COLO668 (cell line): ENCODE measurements around the gene PDZRN4.

Experiments
- DNase-seq: peaks from one replicate; lab custom pipeline; 2025; ENCODE audit not compliant: unreplicated experiment; lab: John Stamatoyannopoulos, UW

PDZRN4 gene

DNA sequence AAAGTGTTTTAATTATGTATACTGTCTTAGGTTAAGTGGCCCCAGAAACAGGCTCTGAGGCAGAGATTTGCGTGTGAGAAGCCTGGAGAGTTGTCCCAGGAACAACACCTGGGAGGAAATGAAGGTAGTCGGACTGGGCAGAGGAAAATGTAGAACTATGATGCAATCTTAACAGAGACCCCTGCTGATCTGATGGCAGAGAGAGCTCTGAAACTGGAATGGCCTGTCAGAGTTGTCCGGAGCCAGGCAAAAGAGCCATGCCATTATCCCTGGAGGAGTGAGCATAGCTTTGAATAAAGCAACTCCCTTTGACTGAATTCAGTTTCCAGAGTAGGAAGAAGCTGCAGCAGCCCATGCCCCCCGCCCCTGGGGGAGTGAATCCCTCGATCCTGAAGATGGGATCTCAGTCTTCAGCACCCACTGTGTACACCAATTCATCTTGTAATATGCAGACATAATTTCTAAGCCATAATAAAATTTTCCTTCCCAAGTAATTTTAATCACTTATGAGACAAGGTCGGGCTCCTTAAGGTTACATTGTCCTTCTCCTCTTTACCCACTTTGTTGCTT, 264.8 kb downstream of the PDZRN4 start:
- no peak for DNase-seq

DNA sequence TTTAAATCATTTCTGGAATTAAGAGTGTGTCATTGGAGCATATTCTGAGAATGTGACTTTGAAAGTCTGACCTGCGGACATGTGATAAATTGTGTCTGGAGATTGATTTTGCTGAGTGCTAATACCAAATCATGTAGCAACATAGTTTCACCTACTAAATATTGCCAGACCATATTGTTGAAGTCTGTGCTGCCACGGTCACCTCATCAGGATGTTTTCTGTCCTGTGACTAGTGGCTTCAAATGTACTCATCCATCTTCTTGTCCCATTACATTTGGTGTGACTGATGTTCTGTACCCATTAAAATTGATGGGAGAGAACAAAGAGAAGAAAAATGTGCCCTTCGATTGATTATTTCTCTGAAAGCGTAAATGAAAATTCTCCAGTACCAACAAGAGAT, 265.3 kb downstream of the PDZRN4 start:
- no peak for DNase-seq

DNA sequence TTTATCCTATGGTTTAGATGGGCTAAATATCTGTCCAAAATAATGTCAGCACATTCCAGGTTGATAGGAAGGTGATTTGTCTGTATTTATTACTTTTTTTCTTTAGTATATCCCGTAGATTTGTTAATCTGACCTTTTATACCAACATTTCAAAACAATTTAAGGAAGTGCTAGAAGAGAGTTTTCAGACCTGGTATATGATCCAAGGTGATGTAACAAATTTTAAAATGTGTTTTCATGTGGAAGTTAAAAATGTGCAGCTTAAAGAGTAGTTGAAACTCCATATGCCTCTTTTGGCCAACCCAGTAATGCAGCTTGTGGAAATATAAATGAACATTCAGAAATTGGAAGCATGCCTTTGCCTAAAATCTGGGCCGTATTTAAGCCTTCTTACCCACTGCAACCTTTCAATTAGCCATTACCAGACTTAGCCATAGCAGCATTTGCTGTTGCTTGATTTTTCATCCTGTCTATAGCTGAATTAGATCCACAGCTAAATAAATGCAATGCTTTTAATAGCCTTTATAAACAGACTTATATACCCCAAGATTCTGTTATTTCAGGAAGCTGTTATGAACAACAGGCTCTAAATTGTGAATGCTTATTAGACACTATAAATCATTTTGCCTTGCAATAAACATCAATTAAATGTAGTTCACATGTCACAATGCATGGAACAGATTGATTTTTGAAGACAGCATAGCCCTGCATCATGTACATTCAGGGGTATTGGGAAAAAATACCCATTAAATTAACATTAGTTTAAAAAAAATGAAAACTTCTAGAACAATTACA, 271.2 kb downstream of the PDZRN4 start:
- DNase-seq, result no peak

DNA sequence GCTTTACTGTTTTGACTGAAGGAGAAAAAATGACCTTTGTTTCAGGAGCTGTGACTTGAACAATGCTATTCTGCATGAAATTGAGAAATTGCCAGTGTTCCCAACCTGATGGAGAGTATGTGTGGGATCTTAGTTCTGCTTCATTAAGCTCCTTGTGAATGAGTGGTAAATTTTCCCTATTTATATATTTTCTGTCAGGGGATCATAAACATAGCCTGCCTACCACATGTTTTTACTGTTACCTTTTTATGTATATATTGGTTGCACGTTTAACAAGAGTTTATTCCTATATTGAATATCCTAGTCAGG, 271.7 kb downstream of the PDZRN4 start:
- DNase-seq, result no peak

DNA sequence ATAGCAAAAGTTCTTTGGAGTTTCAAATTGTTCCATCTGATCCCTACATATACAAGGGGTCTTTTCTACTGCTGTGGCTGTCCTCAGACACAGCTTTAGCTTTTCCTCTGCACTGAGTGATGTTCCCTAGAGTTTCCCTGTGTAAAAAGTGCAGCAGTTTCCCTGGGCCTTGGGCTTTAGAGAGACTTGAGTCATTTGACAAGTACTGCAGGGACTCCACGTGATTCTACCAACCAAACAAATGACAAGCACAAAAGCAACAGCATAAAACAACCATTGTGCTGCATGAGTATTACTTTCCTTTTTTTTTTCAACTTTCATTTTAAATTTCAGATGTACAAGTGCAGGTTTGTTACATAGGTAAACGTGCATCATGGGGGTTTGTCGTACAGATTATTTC, 272.8 kb downstream of the PDZRN4 start:
- no peak for DNase-seq

DNA sequence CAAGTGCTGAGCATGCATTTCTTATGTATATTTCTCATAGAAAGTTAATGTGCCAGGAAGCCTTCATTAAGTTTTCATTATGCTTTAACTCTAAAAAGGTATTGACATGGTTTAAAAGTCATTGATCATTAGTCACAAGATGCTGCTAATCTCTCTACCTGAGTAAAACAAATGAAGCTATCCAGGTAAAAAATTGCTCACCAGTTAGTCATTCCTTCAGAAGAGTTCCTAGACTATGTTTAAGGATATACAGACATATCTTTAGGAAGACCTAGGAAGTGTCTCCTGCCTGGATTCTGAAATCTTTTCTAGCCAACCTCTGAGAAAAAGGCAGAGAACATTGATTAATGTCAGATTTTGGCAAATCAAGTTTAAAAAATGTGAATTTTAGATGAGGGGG, 274.2 kb downstream of the PDZRN4 start:
- DNase-seq, result no peak

DNA sequence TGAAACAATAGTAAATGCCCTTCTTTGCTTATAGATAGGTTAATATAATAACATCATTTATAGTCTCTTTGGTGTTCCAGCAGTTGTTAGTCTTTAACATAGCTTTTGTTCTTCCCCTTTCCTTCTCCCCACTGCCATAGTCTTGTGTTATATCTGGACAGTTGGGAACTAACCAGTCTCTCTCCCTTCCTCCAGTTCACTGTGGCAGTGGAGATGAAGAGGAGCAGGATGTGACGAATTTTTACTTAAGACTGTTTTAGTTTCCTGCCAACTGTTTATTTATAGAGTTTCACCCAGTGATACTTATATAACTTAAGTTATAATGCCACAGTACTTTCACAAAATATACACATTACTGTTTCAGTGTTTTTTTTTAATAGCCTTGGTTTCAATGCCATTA, 277.4 kb downstream of the PDZRN4 start:
- no peak for DNase-seq

DNA sequence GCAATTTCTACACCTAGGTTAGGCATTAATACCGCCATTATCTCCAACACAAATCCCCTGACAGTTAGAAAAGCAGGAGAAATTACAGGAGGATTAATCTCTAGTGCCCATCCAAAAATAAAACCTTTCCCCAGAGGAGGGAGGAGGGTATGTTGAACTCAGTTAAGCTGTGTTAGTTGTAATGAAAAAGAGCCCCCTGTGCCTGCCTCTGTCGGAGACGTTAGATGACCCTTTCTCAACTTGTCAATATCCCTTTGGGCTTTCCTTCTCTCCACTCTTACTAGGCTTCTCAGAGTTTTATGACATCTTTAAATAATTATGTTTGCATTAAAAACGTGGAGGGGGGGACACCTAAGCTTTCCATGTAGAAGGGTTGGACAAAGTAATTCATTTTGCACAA, 278.2 kb downstream of the PDZRN4 start:
- DNase-seq, result no peak

DNA sequence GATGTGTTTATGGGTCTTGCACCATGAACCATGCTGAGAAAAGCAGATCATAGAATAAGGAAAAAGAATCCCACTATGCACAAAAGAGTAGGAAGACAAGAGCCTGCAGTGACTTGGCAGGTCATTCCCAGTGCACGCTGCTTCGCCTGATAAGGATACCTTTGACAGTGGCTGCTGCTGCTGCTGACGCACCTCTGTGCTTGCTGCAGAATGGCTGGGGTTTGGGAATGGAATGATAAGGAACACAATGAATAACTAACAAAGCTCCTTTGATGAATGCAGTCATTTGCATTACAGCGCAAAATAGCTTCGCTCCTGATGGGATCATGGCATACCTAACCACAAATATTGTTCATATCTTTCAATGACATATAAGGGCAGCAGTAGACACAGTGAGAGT, 278.7 kb downstream of the PDZRN4 start:
- DNase-seq, result no peak

DNA sequence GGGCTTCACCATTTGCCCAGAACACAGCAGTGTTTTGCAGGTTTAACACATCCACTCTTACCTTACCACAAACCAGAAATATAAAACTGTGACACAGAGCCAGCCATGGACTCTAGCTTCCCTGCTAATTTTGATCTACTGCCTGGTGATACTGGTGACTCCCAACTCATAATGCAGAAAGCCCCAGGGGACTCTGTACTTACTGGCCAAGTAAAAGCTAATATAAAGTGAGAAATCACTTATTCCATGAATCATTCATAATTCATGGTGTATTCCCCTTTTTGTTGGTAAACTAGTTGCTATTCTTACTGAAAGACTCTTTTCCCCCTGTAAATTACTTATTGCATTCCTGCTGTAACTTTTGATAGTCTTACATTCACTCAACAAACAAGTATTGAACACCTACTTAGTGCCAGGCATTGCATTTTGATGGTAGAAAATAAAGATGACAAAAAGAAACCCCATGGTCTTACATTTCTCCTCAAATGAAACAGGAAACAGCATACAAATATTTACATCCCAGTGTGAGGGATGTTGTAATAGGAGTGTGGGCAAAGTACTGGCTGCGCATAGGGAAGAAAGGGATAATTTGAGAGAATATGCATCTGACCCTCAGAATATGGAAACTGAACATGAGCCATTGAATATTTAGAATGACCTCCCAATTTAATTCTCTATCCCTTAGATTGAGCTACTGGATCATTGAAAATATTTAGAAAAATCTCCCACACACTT, 279.6 kb downstream of the PDZRN4 start:
- DNase-seq, result no peak

DNA sequence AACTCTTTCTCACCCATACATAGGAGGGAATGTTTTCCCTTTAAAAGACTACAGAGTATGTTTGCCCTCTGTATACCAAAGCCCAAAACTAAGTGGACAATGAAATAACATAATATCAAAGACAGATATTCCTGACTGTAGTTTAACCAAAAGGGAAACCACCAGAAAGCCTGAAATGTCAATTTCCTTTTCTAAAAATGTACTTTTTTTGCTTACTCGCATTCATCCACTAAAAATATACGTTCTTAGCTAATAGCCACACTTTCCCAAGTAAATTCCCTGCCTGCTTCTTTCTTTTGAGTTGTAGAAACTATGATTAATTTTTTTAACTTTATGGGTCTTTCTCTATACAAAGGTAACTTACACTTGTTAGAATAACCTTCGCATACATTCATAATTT, 280.2 kb downstream of the PDZRN4 start:
- no peak for DNase-seq

DNA sequence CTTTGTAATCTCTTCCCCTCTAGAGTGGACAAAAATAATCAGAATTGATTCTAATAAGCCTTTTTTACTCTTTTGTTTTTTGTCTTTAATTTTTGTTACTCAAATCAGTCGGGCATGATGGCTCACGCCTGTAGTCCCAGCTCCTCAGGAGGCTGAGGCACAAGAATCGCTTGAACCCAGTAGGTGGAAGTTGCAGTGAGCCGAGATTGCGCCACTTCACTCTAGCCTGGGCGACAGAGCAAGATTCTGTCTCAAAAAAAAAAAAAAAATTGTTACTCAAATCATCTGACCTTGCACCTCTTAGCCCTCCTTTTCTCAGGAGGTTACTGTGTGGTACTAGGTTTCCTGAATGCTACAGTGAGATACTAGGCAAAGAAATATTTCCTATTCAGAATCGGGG, 280.6 kb downstream of the PDZRN4 start:
- DNase-seq, result no peak

DNA sequence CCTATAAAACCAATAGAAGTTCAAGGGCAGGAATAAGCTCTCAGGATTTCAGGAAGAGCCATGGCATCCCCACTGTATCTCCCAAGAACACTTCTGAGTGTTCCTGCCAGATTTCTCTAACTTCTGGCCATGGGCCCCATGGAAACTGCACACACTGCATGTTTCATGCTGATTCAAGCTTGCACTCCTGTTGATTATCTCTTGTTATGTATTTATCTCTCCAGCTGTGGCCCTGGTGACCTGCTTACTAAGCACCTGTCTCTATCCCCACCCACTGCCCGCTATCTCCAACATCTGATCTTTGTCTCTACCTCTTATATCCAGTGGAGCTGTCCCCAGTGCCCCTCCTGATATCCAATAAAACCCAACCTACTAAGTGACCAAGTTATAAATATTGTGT, 285.3 kb downstream of the PDZRN4 start:
- DNase-seq, result peak; percentile 7

DNA sequence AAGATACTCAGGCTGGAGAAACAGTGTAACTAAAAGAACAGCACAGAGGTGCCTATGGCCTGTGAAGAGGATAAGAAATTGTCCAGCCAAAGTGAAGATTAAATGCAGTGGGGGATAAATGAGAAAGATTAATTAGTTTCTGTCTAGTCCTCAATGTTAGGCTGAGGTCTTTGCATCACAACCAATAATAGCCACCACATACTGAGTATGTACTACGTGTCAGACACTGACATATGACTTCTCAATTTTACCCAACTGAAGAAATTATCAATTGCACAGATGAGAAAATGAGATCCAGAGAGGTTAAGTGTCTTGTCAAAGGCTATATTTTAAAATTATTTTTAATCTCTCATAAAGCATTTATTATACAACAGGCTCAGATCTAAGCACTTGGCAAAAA, 285.9 kb downstream of the PDZRN4 start:
- DNase-seq, result no peak

DNA sequence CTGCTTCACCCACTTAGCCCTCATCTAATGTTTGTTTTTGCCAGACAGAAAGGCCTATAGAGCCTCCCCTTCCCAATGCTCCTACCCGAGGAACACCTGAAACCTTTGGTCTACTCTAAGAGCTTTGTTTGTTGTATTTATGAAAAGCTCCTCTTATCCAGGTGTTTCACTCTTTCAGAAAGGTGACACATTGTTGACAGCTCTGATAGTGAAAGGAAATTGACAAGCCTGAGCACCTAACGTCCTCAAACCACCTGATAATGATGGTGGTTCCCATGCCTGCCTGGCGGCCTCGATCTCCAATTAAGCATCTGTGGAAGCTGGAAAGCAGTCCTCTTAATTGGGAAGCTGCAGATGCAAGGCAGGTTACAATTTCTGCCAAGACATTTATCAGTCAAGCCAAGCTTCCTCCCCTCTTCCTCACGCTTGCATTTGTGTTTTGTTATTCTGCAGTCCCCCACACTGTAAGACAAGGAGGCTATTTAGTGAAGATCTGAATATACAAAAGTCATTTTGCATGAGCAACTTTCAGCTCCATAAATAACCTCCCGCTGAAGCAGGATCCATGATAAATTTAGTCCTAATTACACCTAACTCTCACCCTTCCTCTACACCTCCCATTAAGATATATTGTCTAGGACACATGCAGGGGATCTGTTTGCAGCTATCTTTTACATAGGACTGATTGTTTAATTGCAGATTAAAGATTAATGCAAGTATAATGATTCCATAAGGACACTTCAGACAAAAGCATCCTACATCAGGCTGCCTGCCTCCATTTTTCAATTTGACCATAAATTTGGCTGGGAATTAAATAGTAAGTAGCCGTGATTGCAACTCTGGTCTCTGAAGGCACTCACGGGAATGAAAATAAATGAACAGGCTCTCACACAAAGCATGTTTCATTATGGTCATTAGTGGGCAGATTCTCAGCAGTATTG, 288.6 kb downstream of the PDZRN4 start:
- peak; percentile 25 for DNase-seq

DNA sequence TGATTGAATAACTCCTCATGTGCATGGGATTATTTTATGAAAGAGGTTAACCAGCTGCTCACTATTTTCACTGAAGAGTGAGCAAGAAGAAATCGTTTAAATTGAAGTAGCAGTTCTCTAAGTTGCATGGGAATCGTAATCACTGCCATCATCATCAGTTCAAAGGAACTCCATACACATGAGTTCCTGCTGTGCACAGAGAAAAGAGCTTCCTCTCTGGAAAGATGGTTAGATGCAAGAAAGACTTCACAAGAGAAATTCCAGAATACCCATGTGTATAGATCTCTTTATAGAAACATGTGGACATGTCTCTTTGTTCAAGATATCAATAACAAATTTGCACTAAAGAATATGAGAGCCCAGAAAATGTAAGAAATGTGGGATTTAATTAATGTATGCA, 291.3 kb downstream of the PDZRN4 start:
- DNase-seq, result no peak

DNA sequence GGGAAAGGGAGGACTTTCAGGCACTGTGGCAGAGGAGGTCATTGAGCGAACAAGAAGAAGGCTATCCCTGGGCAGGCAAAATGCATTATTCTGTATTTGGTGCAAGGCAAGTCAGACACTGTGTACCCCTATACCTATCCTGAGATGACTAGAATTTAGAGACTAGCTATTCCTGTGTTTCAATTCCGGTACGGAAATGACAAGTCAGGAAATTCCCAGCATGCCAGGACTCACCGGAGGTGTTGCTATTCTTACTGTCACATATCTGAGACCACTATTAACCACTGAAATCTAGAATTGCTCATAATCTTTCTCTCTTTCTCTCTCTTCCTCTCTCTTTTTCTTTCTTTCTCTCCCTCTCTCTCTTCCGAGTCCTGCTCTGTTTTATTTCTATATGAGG, 297.1 kb downstream of the PDZRN4 start:
- no peak for DNase-seq

DNA sequence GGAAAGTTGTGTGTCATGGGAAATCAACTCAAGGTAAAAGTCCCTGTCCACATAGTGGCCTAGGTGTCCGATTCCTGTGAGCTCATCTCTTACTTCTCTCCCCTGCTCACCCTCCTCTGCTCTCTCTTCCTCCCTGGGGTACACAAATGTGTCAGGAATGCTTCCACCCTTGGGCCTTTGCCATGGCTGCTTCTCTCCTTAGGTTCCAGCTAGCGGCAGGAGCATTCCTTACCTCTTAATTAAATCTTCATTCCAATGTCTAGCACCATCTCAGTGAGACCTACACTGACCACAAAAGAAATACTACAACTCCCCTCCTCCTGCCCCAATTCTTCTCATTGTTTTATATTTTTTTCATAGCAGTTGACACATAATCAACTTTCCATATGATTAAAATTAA, 298.6 kb downstream of the PDZRN4 start:
- no peak for DNase-seq

DNA sequence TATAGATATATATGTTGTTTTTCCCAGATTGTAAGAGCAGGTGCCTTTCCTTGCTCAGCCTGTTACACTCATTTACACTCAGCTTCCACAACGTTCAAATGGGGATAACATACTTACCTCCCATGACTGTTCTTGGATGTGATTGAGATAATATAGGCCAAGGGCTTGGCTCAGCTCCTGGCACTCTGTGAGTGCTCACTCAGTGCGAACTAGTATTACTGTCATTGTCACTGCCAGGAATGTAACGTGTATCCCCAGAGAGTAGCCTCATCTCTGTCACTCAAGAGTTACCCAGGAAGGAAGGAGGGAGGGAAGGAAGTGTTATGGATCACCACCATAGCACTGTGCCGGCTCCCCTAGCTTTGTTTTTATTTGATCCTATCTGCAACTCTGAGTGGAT, 307.9 kb downstream of the PDZRN4 start:
- DNase-seq, result no peak

DNA sequence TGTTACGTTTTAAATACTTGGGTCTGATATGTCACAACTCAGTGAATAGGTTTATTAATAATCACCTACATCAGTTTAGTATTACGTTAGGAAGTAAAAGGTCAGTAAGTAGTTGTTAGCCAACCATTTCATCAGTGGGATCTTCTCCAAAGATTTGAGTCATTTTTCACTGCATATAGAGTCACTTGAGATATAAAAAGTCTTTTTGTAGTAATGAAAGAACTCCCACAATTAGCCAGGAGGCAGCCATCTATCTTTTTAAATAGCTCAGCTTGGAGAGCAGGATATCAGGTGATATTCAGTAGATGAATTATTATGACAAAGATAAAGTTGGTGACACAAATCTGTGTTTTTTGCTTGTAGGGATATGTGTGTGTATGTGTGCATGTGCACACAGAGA, 309.3 kb downstream of the PDZRN4 start:
- no peak for DNase-seq

DNA sequence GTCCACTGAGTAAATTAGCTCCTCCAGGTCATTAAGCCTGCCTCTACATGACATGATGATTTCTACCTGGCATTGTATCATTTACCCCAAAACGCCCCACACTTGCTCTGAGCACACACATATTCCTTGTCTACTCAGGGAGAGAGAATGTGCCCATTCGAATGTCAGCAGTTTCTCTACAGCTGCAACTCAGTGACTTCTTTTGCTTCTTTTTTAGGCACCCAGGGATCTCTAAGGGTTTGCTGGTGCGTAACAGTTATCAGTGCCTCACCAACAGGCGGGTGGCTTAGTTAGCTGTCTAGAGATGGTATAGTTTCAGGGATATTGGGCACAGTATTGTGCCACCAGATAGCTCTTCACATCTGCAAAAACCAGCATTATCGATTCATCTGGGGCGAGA, 316.9 kb downstream of the PDZRN4 start:
- DNase-seq, result no peak
